GM12892 (cell line): ENCODE results near the gene NPAS2.

Experiments used
- POLR2A ChIP-seq: IDR thresholded peaks from 2 replicates; pipeline ENCODE4 v1.6.1; 2011; ENCODE audit warnings: low read depth, low read length, control low read depth
- POLR2AphosphoS5 ChIP-seq: IDR thresholded peaks from 2 replicates; pipeline ENCODE4 v1.6.1; 2011; ENCODE audit warnings: low read depth, low read length, control low read depth

- no peak for TF ChIP-seq POLR2A
- TF ChIP-seq POLR2AphosphoS5: no peak
These were observed 104.8 kb downstream of the NPAS2 start for GRCh38 chr2:100924520-100925451.
